Activated CD4-positive, alpha-beta memory T cell treated with anti-CD3 and anti-CD28 coated beads, Interleukin-2, amount 10 ng/mL, durations not matched to agents 7 days and 5 days (primary cell): ENCODE data around the gene CDH4. TPM values are rescaled to one million over a fixed set of nuclear protein-coding genes. Genes with fewer than 3 reads are reported as not detected.

Source experiments
- CTCF ChIA-PET: fragments of 350-600 bp; sonication (Branson Sonifier 250); formaldehyde crosslinking; loops from one replicate; lab custom pipeline; 2021; ENCODE audit warnings: antibody characterized with exemption, inconsistent platforms; lab: Charles Lee
- POLR2A ChIA-PET: fragments of 350-600 bp; sonication (Branson Sonifier 250); formaldehyde crosslinking; loops from one replicate; lab custom pipeline; 2021; ENCODE audit warnings: antibody characterized with exemption; lab: Charles Lee
- DNase-seq: peaks from one replicate; pipeline ENCODE4 v3.0.0-alpha.2; 2020
- H3K27ac Mint-ChIP-seq: one replicate; pipeline ENCODE4 v1.8.0; 2021; ENCODE audit warnings: mild to moderate bottlenecking, mixed read lengths
- H3K27me3 Mint-ChIP-seq: one replicate; pipeline ENCODE4 v1.8.0; 2021; ENCODE audit warnings: mixed read lengths
- H3K36me3 Mint-ChIP-seq: one replicate; pipeline ENCODE4 v1.8.0; 2021; ENCODE audit warnings: low read depth, mixed read lengths
- H3K4me1 Mint-ChIP-seq: one replicate; pipeline ENCODE4 v1.8.0; 2021; ENCODE audit warnings: mixed read lengths
- H3K4me3 Mint-ChIP-seq: one replicate; pipeline ENCODE4 v1.8.0; 2021; ENCODE audit warnings: mild to moderate bottlenecking, mixed read lengths
- H3K9me3 Mint-ChIP-seq: one replicate; pipeline ENCODE4 v1.8.0; 2021; ENCODE audit warnings: mixed read lengths
- total RNA-seq, 2 experiments: library from RNA; stranded (reverse); gene quantifications; one replicate each; pipeline ENCODE4 v1.2.3, GENCODE V29; 2021

CDH4 gene
- total RNA-seq: under 1 TPM; 0.15 to 0.20 TPM

- CTCF ChIA-PET: interaction anchor here (0.9 kb wide), 1 partner anchor 11 kb away, joined by 3 read pairs; no protein-coding TSS in a partner anchor
- peaks cover 43% of the 10 kb centered on the region for H3K27me3 Mint-ChIP-seq
- DNase-seq: no peak
- peaks cover 3% of the 10 kb centered on the region for H3K4me1 Mint-ChIP-seq
- H3K36me3 Mint-ChIP-seq: no peaks in the 10 kb centered on the region
- POLR2A ChIA-PET: no interaction called here
- no peak within 1 kb of the TSS for H3K27ac Mint-ChIP-seq
- no peak within 1 kb of the TSS for H3K4me3 Mint-ChIP-seq
- H3K9me3 Mint-ChIP-seq: no peaks in the 10 kb centered on the region
Observed at GRCh38 chr20:61251529-61252393, at the start of gene CDH4. CDH4 (plus strand) TSS chr20:61252261.

DNA sequence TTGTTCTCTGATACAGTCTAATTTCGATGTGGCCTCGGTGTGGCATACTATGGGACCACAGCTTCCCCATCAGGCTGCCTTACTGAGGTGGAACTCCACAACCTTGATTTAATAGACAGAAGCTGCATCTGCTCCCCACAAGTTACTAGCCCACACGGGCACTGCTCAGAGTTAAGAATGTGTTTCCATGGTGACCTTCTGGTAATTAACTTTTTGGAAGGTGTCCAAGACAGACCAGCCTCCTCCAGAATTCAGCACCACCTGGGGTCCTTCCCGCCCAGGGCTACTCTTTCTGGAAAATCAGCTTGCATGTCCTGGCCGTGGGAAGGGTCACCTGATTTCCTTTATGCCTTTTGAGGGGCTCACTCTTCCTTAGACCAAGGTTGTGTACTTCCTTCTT lies 48.7 kb upstream of the CDH4 start:
- Mint-ChIP-seq H3K4me3 (no peak overlapping the region), H3K36me3 (no peaks in the 10 kb centered on the region), H3K27me3 (no peaks in the 10 kb centered on the region), H3K9me3 (no peaks in the 10 kb centered on the region), H3K27ac (no peak overlapping the region), H3K4me1 (no peaks in the 10 kb centered on the region)
- POLR2A ChIA-PET: no interaction called here
- DNase-seq: no peak
- CTCF ChIA-PET: no interaction called here

DNA sequence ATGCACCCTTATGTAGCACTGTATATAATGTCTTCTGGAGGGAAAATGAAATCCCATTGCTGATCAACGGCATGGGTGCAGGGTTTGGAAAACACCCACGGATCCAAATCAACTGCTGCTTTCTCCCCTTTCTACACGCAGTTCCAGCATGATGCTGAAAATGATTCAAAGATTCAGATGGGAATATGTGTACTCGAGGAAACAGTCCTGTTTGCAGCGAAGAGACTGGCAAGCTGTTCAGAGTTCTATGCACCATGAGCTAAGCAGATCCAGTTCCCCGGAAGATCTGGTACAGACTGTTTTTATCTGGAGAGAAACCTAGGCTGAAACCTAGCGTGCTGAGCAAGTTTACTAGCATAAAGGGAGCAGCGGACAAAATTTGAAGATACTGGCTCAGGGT lies 47.9 kb upstream of the CDH4 start:
- Mint-ChIP-seq H3K4me3 (no peak overlapping the region), H3K27ac (no peak overlapping the region), H3K4me1 (no peaks in the 10 kb centered on the region), H3K36me3 (no peaks in the 10 kb centered on the region), H3K27me3 (no peaks in the 10 kb centered on the region), H3K9me3 (no peaks in the 10 kb centered on the region)
- no peak for DNase-seq
- CTCF ChIA-PET: interaction anchor here (1.4 kb wide), 1 partner anchor 24 kb away, joined by 4 read pairs; no protein-coding TSS in a partner anchor
- POLR2A ChIA-PET: no interaction called here

- ChIA-PET POLR2A (no interaction called here), CTCF (interaction anchor here (1.4 kb wide), 1 partner anchor 23 kb away, joined by 4 read pairs; no protein-coding TSS in a partner anchor)
- no peaks in the 10 kb centered on the region for H3K4me1 Mint-ChIP-seq
- DNase-seq: no peak
- no peak overlapping the region for H3K27ac Mint-ChIP-seq
- H3K36me3 Mint-ChIP-seq: no peaks in the 10 kb centered on the region
- H3K4me3 Mint-ChIP-seq: no peak overlapping the region
- no peaks in the 10 kb centered on the region for H3K27me3 Mint-ChIP-seq
- no peaks in the 10 kb centered on the region for H3K9me3 Mint-ChIP-seq
Observed at GRCh38 chr20:61205769-61206168, 46.3 kb upstream of the CDH4 start.

GRCh38 chr20:61210862-61211261 lies 41.2 kb upstream of the CDH4 start:
- H3K4me1 Mint-ChIP-seq: no peaks in the 10 kb centered on the region

GRCh38 chr20:61217848-61218247 lies 34.2 kb upstream of the CDH4 start:
- ChIA-PET POLR2A (no interaction called here), CTCF (no interaction called here)

More at GRCh38 chr20:61210862-61211261, 41.2 kb upstream of the CDH4 start:
- no peaks in the 10 kb centered on the region for H3K9me3 Mint-ChIP-seq
- CTCF ChIA-PET: no interaction called here
- H3K27ac Mint-ChIP-seq: no peak overlapping the region
- no peak for DNase-seq
- H3K36me3 Mint-ChIP-seq: no peaks in the 10 kb centered on the region
- no peak overlapping the region for H3K4me3 Mint-ChIP-seq
- POLR2A ChIA-PET: no interaction called here
- H3K27me3 Mint-ChIP-seq: no peaks in the 10 kb centered on the region

DNA sequence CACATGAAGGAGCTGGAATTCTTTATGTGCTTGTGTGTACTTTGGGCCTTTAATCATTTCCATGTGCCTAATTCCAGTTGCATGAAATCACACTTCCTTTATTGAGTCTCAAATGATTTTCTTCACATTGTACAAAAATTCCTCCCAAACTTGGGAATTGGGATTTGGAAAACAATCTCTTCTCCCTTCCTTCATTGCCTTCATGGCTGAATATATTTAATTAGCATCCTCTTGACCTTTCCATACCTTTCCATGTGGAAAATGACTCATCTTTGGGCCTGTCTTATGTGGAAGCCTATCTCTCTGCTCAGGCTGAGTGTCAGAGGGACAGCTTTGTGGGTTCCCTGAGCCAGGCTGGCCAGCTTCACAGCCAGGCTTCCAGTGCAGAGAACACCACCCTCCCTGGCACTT lies 33.0 kb upstream of the CDH4 start:
- DNase-seq: no peak
- CTCF ChIA-PET: interaction anchor here (1.6 kb wide), 1 partner anchor 10 kb away, joined by 6 read pairs; no protein-coding TSS in a partner anchor
- POLR2A ChIA-PET: no interaction called here
- Mint-ChIP-seq H3K36me3 (no peaks in the 10 kb centered on the region), H3K27ac (no peak overlapping the region), H3K4me3 (no peak overlapping the region), H3K27me3 (no peaks in the 10 kb centered on the region), H3K9me3 (peaks cover 14% of the 10 kb centered on the region), H3K4me1 (no peaks in the 10 kb centered on the region)

More at GRCh38 chr20:61217848-61218247, 34.2 kb upstream of the CDH4 start:
- Mint-ChIP-seq H3K9me3 (peaks cover 14% of the 10 kb centered on the region), H3K36me3 (no peaks in the 10 kb centered on the region), H3K4me3 (no peak overlapping the region), H3K4me1 (no peaks in the 10 kb centered on the region), H3K27ac (no peak overlapping the region), H3K27me3 (no peaks in the 10 kb centered on the region)
- no peak for DNase-seq

DNA sequence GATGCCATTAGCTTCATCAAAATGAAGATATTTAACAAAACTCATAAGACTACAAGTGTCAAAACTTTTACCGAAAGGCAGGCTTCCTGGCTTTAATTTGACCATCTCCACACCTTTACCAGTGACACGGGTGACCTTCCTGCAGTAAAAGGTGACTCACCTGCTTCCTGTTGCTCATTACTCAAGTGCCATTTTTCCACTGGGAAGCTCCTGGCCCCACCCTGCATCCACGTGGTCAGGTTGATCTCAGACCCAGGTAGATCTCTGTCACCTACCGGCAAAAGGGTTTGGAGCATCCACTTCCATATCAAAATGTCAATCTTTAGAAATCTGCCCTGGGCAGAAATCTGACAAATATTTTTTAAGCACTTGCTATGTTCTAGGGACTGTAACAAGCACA lies 31.9 kb upstream of the CDH4 start:
- H3K4me1 Mint-ChIP-seq: no peaks in the 10 kb centered on the region
- H3K9me3 Mint-ChIP-seq: peaks cover 14% of the 10 kb centered on the region
- POLR2A ChIA-PET: no interaction called here
- CTCF ChIA-PET: no interaction called here
- no peaks in the 10 kb centered on the region for H3K27me3 Mint-ChIP-seq
- no peaks in the 10 kb centered on the region for H3K36me3 Mint-ChIP-seq
- no peak for DNase-seq
- H3K27ac Mint-ChIP-seq: no peak overlapping the region
- no peak overlapping the region for H3K4me3 Mint-ChIP-seq

DNA sequence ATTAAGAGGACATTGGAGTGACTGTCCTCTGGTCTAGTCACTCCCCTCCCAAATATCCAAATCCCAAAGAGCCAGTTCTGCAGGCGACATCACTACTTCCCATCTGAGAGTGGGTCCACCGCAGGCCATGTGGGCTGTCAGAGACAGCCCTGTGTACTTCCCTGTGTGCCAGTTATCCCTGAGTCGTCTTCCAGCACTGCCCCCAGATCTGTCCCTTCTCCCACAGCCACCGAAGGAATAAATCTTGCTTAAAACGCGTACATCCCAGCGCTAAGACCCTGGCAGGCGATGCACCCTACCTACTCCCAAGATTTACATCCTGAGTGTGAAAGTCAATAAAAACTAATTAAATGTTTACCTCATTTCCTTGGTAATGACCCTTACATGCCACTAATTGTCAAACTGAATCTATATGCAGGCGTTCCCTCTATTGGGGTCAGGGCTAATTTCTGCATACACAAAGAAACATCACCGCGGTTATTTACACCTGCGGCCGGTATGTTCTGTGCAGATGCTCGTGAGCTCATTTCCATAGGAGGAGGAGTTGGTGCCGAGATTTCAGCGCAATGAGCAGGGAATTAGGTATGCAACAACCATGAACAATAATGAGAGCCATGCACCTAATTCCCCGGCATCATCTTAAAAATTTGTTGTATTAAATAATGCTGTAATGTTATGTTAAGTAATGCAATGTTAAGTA lies 31.3 kb upstream of the CDH4 start:
- Mint-ChIP-seq H3K4me3 (no peak overlapping the region), H3K36me3 (no peaks in the 10 kb centered on the region), H3K9me3 (peaks cover 14% of the 10 kb centered on the region), H3K27ac (no peak overlapping the region), H3K4me1 (no peaks in the 10 kb centered on the region), H3K27me3 (no peaks in the 10 kb centered on the region)
- POLR2A ChIA-PET: no interaction called here
- DNase-seq: no peak
- CTCF ChIA-PET: no interaction called here

DNA sequence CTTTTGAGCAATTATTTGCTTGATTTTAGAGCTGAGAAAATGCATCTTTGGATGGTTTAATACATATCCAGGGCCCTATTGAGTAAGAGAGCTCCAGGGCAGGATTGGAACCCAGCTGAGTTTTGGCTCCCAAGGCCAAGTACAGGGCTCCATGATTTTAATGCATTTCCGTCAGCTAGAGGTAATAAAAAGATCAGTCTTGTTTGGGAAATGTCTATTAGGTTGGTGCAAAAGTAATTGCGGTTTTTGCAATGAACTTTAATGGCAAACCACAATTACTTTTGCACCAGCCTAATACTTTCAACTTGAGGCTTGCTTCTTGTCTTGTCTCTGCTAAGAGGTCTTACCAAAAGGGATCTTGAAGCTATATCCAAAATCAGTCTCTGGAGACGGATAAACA lies 29.4 kb upstream of the CDH4 start:
- Mint-ChIP-seq H3K27ac (no peak overlapping the region), H3K27me3 (no peaks in the 10 kb centered on the region), H3K4me3 (no peak overlapping the region), H3K9me3 (peaks cover 10% of the 10 kb centered on the region), H3K4me1 (no peaks in the 10 kb centered on the region), H3K36me3 (no peaks in the 10 kb centered on the region)
- ChIA-PET CTCF (no interaction called here), POLR2A (no interaction called here)
- DNase-seq: no peak

DNA sequence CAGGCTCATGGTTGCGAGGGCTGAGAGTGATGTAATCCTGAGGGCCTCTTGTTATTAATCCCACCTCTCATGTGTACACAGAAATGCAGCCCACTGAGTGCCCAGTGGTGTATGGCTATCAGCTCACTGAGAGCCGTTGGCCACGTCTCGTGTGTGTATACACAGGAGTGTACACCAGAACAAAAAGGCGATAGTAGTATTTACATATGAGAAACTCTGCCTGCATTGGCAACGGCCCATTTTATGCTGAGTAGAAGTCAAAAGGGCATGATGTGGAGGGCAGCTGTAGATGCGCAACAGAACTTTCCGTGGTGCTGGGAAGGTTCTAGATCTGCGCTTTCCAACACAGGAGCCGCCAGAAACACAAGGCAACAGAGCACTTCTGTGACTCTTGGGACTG lies 28.9 kb upstream of the CDH4 start:
- DNase-seq: no peak
- H3K27ac Mint-ChIP-seq: no peak overlapping the region
- H3K9me3 Mint-ChIP-seq: peaks cover 6% of the 10 kb centered on the region
- H3K36me3 Mint-ChIP-seq: no peaks in the 10 kb centered on the region
- ChIA-PET POLR2A (no interaction called here), CTCF (no interaction called here)
- no peak overlapping the region for H3K4me3 Mint-ChIP-seq
- no peaks in the 10 kb centered on the region for H3K4me1 Mint-ChIP-seq
- peaks cover under 1% of the 10 kb centered on the region for H3K27me3 Mint-ChIP-seq

DNA sequence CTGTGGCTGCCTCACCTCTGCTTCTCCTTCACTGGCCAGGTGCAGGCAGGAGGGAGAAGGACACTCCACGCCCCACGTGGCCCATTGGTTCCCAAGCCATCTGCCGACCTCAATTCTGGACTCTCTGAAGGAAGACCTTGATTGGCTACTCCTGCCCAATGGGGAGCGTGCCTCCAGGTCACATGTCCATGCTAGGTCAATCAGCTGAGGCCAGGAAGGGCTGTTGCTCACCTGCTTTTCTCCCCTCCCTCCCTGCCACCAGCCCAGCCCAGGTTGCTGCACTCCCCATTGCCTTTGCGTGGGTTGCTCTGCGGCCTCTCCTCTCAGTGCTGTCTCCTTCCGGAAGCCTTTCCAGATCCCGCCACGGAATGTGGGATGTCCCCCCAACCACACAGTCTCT lies 21.9 kb upstream of the CDH4 start:
- Mint-ChIP-seq H3K27me3 (peaks cover 3% of the 10 kb centered on the region), H3K27ac (no peak overlapping the region), H3K4me1 (no peaks in the 10 kb centered on the region), H3K36me3 (no peaks in the 10 kb centered on the region), H3K9me3 (no peaks in the 10 kb centered on the region), H3K4me3 (no peak overlapping the region)
- CTCF ChIA-PET: no interaction called here
- DNase-seq: no peak
- POLR2A ChIA-PET: no interaction called here

DNA sequence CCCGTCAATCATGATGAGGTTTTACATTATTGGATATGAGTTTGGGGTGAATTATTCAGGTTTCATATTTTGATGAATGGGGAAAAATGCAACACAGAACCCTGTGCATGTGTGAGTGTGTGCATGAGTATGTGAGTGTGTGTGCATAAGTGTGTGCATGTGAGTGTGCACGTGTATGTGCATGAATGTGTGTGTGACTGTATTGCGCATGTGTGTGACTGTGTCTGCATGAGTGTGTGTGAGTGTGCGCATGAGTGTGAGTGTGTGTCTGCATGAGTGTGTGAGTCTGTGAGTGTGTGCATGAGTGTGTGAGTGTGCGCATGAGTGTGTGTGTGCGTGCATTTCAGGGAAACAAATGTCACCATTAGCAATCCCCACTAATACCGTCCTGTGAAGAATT lies 18.5 kb upstream of the CDH4 start:
- DNase-seq: no peak
- no peaks in the 10 kb centered on the region for H3K9me3 Mint-ChIP-seq
- CTCF ChIA-PET: no interaction called here
- no peaks in the 10 kb centered on the region for H3K4me1 Mint-ChIP-seq
- no peaks in the 10 kb centered on the region for H3K36me3 Mint-ChIP-seq
- H3K4me3 Mint-ChIP-seq: no peak overlapping the region
- no peak overlapping the region for H3K27ac Mint-ChIP-seq
- POLR2A ChIA-PET: no interaction called here
- H3K27me3 Mint-ChIP-seq: no peaks in the 10 kb centered on the region
